HG03064 (cell line): ENCODE results near the gene SLC38A1.

Experiments used
- ATAC-seq: cut with Tn5 transposase; IDR thresholded peaks from one replicate; pipeline ENCODE4 v1.9.1; 2021; ENCODE audit warnings: low read depth; ENCODE audit not compliant: unreplicated experiment

Gene SLC38A1

DNA sequence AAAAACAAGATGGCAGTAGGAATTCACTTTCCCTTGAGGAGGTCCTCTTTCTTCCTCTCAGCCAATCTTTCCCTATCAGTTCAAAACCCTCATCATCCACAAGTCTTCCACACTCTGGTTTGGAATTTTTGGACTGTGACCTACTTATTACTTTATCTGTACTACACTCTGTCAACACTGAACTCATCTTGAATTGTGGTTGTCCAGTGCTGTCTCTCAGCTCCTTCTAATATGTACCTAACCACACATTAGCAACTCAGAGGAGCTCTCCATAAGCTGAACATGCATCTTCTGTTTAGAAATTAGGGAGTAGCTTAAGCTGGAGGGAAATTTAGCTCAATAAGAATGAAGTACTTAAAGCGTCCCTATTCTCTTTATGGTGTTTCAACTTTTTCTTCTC, 34.8 kb downstream of the SLC38A1 start:
- ATAC-seq: no peak

DNA sequence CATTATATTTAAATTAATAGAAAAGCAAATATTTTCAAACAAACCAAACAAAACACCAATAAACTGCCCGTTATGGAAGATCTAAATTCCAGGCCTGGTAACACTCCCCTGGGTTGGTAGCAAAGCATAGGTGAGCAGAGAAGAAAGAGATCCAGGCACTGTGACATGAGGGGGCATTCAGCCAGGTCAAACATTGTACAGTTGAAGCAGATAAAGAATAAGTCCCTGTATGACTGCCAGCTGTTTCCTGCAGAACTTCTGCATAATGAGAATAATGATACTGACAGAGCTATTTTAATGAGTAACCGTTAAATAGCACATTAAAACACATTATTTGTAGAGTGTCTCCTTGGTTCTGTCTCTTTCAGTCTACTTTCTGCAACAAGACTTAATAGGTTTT, 35.4 kb downstream of the SLC38A1 start:
- ATAC-seq: no peak

DNA sequence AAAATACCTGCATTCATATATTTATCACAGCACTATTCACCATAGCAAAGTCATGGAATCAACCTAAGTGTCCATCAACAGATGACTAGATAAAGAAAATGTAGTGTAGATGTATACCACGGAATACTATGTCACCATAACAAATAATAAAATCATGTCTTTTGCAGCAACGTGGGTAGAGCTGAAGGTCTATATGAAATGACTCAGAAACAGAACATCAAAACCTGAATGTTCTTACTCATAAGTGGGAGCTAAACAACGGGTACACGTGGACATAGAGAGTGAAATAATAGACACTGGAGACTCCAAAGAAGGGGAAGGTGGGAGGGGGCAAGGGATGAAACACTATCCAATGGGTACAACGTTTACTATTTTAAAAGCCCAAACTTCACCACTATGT, 37.9 kb downstream of the SLC38A1 start:
- no peak for ATAC-seq

DNA sequence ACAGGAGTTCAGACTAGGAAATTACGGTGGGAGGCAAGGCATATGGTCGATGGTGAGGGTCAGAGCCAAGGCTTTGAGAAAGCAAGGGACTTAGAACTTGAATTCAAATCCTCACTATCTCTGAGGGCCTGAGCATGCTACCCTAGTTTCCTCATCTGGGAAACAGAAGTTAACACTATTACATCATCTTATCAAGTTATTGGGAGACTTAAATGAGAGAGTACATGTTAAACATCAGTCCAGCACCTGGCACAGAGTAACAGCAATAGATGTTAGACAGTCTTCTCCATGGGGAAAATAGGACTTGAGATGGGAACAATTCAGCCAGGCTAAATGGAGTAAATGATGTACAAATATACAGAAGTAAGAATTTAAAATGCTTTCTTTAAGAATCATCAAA, 38.5 kb downstream of the SLC38A1 start:
- ATAC-seq: no peak

DNA sequence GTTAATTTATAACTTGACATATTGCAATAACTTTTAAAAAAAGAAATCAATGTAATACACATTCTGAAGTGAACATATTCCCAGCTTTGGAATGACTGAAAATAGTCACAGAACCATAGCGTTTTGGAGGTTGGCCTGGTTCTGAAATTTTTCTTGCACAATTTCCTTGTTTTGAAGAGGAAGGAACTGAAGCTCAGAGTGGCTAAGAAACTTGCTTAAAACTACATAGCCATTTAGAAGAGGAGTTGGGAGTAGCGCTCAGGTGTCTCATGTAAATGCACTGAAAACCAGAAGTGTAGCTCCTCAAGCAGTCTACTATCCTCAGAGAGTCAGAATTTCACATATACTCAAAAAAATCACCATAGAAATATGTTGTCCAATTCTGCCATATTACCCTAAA, 41.2 kb downstream of the SLC38A1 start:
- ATAC-seq: no peak

DNA sequence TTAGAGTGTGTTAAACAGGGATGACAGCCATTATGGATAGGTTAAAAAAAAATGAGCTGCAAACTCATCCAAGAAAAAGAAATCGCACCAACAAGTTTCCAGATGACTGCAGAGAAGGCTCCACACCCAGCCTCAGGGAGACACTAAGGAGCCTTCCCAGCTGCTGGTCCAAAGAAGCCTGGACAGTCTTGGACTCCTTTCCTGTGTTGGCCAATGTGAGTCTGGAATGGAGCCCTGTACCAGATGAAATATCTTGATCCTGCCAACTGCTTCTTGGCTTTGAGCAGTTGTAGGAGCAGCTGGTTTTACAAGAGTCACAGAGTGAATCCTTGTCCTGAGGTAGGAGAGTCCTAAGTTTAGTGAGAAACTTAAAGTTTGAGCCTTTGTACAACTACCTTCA, 44.5 kb downstream of the SLC38A1 start:
- no peak for ATAC-seq

DNA sequence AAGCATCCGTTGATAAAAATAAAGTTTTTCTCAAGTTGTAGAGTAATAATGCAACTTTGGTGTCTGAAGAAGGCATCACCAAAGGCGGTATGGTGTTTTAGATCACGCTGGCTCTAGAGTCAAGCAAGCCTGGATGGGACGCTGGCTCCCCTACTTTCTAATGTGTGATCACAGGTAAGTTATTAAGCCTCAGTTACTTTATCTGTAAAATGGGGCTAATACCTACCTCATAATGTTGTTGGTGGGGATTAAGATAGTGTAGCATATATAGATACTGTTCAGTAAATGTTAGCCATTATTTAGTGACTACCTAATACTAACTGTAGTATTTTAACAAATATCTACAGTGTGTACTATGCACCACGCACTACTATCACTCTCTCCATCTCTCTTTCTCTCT, 45.8 kb downstream of the SLC38A1 start:
- no peak for ATAC-seq

DNA sequence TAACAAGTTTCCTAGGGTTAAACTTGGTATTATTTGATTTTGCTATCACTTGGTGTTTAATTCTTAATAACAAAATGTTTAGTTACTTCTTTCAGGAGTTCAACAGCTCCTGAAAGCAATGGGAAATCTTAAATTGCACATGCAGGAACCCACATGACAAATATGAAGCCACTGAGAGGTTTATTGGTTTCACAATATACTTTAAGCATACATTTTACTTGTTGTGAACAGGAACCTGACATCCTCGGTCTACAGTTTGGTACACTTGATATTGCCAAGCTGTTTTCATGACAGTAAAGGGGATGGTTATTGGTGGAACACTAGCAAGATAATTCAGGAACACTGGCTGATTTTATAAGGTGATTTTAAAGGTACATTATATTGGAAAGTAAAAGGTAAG, 46.2 kb downstream of the SLC38A1 start:
- ATAC-seq: no peak

DNA sequence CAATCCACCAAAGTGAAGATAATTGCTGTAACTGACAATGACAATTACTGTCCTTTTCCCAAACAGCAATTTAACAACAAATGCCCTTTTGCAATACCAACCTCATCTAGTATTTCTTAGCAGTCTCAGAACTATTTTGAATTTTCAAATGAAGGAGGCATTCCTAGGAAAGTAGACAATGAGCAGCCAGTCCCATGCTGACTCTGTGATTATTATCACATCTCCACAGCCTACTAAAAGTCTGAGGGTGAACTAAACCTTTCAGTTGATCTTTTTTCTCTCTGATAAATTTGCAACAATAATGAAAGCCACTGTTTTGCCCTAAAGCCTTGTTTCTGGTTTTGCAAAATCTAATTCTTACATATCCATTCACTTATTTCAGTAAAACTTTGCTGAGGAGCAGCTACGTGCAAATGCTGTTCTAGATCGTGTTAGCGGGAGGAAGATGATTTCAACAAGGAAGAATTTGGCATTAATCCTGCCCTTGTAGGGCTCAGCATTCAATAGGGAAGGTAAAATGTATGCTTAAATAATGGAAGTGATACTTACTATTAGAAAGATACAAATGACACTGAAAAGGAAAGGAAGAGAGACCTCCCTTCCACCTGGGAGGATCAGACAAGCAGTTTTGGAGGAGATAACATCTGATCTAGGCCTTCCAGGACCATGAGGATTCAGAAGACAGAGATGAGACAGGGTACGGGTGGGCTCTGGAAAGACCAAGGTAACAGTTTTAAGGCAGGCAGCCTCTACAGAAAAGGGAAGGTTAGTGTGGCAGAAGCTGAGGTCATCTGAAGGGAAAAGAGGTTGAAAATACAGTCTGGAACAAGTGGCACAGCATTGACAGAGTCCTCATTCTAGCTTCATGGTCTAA, 47.4 kb downstream of the SLC38A1 start:
- no peak for ATAC-seq

DNA sequence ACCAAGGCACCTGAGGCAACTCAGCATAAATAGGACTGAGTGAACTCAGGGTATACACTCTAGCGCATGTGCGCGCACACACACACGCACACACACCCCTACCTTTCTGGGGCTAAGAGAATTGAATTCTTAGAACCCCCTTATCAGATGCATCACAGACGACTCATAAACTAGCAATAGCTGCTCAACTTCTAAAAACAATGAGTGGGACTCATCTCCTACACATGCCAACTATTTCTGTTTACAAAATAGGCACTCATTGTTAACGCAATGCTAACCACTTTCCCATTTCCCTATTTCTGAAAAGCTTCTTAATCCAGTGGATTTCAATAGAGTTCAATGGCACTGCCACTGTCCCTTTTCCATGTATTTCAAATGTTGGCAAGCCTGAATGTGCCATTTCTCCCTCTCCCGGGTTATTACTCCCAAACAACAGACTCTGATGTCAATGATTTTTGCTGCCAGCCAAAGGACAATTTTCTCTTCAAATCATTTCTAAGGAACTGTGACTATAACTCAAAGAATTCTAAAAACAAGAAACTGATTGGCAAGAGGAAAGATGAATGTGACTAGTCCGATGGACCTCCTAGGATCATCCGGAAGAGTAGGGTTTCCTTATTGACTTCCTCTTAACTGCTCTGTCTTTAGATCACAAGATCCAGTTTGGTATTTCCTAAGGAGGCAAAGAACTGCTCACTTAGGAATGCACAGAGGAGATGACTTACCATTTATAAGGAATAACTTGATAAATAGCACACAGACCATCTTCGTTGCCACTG, 48.8 kb downstream of the SLC38A1 start:
- ATAC-seq: no peak

DNA sequence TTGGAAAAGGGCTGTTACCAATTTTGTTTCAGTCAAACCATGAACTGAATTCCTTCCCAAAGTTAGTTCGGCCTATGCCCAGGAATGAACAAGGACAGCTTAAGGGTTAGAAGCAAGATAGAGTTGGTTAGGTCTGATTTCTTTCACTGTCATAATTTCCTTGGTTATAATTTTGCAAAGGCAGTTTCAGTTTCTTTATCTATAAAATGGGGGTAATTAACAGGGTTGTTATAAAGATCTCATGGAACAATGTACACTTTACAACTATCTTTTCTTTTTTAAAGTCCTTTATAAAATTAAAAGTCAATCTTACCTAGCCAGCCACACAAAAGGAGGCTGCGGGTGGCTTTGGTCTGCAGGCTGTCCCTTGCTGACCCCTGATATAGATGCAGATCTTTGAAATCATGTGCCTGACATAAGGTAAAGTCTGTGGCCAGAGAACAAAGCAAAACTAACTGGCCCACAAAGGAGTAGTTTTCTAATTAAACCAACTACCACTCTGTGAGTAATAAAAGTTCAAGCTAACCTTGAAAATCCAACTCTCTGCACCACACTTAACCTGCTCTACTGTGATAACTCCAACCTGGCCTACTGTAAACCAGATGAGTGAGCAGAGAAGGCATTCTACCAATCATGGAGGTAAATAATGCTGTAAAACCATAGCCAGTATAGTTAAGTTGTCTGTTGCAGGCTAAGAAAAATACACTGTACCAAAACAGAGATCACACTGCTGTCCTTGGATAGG, 49.5 kb downstream of the SLC38A1 start:
- no peak for ATAC-seq

DNA sequence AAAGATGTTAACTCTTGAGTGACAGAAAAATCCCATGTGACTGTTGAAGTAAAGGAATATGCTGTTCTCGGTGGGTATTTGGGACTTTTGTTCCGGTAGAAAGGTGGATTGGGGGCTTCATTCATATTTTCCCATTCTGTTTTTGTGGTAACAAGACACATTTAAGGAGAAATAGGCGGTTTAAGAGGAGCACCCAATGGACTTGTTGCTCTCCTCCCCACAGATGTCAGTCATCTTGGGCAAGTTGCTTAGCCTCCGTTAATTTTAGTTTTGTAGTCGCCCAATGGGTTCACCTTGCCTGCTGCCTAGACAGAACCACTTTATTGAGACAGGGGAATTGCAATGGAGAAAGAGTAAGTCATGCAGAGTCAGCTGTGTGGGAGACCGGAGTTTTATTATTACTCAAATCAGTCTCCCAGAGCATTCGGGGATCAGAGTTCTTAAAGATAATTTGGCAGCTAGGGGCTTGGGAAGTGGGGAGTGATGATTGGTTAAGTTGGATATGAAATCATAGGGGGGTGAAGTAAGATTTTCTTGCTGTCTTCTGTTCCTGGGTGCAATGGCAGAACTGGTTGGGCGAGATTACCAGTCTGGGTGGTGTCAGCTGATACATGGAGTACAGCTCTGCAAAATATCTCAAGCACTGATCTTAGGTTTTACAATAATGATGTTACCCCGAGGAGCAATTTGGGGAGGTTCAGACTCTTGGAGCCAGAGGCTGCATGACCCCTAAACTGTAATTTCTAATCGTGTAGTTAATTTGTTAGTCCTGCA, 50.3 kb downstream of the SLC38A1 start:
- no peak for ATAC-seq

DNA sequence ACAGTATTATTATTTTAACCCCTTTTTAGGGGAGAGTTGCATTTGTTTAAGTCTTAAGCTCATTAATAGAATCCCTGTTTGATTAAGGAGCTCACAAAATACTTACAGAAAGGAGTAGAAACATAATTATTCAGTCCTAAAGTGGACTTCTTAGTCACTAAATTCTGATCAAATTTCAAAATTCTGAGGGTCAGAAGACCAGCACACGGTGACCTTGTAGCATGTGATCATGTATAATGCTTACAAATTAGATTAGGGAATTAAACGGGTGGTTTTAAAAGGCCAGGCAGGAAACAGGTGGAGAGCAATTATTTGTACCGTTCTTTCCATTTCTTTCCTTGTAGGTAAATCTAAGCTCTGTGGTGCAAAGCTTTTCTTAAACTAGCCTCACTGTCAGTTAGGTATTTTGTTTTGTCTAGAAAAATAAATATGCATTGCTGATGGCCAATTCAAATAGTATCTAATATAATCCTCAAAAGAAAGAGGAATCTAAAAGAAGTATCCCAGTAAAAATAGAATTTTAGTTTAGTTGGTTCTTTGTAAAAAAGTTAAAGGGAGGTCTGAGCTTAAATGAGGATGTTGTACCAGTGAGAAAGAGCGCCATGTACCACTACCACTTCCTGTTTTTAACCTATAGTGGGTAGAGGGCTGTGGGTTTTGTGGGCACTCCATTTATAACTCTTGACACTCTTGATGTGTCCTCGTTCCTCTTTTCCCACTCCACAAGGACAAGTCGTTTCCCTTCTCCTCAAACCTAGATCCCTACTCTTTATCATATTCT, 51.1 kb downstream of the SLC38A1 start:
- peak; percentile 40 for ATAC-seq

DNA sequence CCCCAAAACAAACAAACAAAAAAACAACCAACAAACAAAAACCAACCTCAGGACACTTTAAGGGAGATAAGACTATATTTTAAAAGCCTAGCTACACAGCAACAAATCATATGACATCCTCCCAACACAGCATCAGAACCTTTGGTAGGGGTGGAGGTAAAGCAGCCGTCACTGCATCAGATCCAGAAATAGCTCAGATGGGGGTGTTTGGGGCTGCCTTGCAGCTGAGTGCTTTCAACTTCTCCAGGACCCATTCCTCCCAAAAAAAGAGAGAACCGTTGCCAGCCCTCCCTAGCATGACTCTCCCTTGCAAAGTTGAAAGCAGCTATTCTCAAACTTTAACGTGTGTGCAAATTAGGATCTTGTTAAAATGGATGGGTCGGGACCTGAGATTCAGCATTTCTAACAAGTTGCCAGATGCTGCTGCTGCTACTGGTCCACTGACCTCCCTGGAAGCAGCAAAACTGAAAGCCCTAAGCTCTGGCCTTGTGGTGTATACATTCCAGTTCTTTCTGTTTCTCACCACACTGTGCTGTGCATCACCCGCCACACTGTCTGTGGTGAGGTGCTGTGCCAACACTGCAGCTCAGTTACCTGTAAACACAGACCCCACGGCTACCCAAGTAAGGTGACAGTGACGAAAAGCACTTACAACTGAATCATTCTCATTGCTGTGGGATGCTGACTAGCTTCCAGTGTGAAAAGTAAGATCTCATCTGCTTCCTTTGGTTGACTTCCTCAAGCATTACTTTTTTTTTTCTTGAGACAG, 54.0 kb downstream of the SLC38A1 start:
- ATAC-seq: peak; percentile 51

DNA sequence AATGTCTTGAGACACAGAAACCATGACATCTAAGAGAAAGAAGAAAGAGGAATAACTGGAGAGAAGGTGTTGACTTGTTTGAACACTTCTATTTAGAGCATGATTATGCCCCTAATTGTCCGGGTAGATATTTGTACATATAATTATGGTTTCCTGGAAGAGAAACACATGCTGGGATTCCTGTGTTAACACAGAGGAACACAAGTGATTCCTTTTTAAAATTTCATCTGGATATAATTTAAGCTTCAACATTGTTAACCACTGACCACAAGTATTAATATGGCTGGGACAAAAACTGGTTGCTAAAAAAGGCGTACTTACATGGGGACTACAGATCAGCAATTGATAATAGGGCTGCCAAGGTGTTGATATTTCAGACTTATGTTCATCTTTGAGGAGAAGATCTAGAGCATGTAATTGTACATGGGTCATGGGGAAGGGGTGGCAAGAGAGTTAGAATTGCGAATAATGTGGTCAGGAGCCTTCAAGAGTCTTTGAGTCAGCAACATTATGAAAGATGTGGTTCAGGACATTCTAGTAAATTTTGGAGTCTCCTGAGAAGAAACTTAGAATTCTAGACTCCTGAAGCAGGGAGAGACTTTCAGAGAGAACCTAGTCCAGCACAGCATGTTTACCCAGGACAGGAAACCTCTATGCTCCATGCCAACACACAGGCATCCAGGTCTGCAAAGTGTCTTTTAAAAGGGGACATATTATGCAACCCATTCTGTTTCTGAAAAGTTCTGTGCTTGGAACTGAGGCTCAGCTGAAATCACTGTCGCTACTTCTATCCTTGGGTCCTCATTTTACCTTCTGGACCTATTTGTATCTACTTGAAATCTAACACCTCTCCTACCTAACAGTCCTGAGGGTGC, 56.5 kb downstream of the SLC38A1 start:
- ATAC-seq: no peak

DNA sequence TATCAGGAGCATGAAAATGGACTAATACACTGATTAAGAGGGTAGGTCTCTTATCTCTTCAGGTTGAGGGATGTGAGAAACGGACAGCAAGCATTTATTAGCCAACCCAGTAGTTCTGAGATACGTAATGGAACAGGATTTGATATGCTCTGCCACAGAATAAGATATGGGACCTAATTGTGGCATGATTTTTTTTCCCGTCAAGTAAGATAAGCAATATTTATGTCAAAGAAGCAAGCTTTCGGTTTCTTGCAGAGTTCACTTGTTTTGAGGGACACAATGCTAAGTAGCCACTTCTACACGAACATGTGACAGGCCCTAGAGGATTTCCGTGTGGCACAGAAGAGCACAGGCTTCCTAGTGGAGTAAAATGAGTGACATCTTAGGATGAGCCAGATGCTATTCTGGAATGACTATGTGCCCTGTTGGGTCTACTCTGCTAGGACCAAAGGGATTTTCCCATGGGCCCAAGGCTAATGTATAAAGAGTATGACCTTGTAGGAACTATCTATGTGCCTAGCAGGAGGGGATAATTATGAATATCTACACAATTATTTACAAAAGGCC, 57.9 kb downstream of the SLC38A1 start:
- no peak for ATAC-seq
